A549 (cell line): Measurements from ENCODE around the gene PRLR.

ENCODE experiments used
- CEBPB ChIP-seq, 2 experiments: fragments of >200 bp in 1 of 2; sonication (Bioruptor Twin) in 1 of 2; formaldehyde crosslinking in 1 of 2; IDR thresholded peaks; 2 replicates each; pipeline ENCODE4 v1.6.1; 2012 to 2016
- CHD4 ChIP-seq: fragments of 200-600 bp; sonication (generic); IDR thresholded peaks from 2 replicates; pipeline ENCODE4 v1.6.1; 2016; ENCODE audit warnings: antibody characterized with exemption, mild to moderate bottlenecking, borderline replicate concordance
- CTCF ChIP-seq: fragments of >200 bp; sonication (Bioruptor Twin); formaldehyde crosslinking; IDR thresholded peaks from 3 replicates; pipeline ENCODE4 v1.5.1; 2016
- MAX ChIP-seq: IDR thresholded peaks from 2 replicates; pipeline ENCODE4 v1.6.1; 2012
- RCOR1 ChIP-seq: fragments of 150-350 bp; IDR thresholded peaks from 2 replicates; pipeline ENCODE4 v1.6.1; 2014; ENCODE audit warnings: antibody characterized with exemption, low read length, low read depth

GRCh38 chr5:35161652-35162273, 68.5 kb downstream of the PRLR start:
- TF ChIP-seq RCOR1 (no peak), CTCF (no peak), MAX (no peak), CEBPB (IDR thresholded peaks at IDR 0.05) (no peak), CHD4 (no peak)
